ENCODE data around the gene BRWD1.

The BRWD1 gene

DNA sequence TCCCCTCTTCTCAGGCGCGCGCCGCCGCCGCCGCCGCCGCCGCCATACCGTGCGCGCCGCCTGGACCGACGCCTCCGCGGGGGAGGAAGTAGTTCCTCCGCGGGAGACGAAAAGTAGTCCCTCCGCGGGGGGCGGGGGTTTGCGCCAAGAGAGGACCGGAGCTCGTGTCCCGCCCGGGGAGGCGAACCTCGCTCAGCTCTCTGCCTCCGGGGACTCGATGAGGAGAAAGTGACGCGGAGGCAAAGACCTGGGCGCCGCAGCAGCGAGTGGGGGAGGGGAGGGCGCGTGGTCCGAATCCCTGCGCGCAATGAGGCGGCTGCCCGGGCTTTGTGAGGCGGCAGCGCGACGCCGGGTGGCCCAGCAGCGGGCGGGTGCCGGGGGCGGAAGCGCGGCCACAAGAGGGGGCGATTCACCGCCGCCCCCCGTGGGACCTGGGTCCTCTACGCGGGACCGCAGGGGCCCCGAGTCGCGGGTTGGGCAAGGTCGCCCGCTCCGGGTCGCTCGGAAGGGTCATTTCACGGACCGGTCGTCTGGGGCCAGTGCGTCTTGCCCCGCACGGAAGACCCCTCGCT, at the start of gene BRWD1:
BRWD1 (minus strand) TSS at position 62 of the 572 bp plus-strand sequence. CDS start 141 bp downstream, outside the sequence.
- peak; percentile 44 to 65 for DNase-seq (ENCODE audit: low read depth in 2 of 2)

GRCh38 chr21:39362733-39363132, 49.3 kb upstream of the BRWD1 start:
- no peak for DNase-seq (ENCODE audit: low read depth in 2 of 2)

- no peak for DNase-seq (ENCODE audit: low read depth in 2 of 2)
These were observed 46.0 kb upstream of the BRWD1 start for GRCh38 chr21:39359382-39359781.

DNA sequence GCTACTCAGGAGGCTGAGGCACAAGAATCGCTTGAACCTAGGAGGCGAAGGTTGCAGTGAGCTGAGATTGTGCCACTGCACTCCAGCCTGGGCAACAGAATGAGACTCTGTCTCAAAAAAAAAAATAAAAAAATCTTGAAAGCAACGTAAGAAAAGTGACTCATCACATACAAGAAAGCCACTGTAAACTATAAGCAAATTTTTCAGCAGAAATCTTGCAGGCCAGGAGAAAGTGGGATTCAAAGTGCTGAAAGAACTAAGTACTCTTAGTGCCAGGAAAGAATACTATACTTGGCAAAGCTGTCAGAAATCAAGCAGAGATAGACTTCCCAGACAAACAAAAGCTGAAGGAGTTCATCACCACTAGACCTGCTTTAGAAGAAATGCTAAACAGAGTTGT, 39.9 kb upstream of the BRWD1 start:
- DNase-seq (ENCODE audit: low read depth in 2 of 2): no peak

DNA sequence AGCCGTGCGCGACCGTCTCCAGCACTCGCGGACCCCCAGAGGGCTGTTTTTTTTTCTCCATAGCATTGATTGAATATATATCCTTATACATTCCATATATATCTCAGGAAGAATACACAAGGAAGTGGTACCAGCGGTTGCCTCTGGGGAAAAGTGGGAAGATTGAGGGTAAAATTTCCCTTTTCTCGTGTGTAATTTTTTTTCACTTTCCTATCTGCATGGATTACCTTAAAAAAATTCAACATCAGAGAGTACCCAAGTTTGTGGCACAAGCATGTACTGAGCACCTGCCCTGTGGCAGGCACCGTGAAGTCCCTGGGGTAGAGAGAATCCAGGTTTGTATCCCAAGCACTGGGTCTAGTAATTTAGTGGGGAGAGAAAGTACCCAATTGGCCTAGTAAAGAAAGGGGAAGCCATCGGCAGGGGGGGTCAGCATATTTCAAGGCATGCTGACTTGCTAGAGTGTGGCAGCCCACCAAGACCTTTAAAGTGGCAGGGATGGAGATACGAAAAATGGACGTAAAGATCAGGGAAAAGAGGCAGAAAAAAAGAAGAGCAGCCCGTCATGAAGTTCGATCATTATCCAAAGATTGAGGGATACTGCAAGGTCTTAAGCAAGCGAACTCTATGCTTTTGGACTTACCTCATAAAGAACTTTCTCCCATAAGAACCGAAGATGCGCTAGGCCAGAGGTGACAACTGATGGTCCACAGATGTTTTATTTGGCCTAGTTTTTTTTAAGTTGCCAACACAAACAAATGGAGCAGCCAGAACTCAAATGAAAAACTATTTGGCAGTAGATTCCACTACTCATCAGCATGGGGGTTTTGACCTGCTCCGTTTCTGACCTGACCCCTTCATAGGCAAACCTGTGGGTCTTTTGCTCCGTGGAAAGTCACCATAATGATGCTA, 36.9 kb upstream of the BRWD1 start:
- DNase-seq (ENCODE audit: low read depth in 2 of 2): no peak

GRCh38 chr21:39349211-39350093, 36.0 kb upstream of the BRWD1 start:
- DNase-seq (ENCODE audit: low read depth in 2 of 2): peak; percentile 94 to 96

GRCh38 chr21:39348355-39349210, 35.2 kb upstream of the BRWD1 start, which contains the start of gene HMGN1:
Gene HMGN1, minus strand, starts transcription at chr21:39349088. Its CDS starts 171 bp downstream, at chr21:39348917.
- DNase-seq (ENCODE audit: low read depth in 2 of 2): peak; percentile 66 to 80

- DNase-seq (ENCODE audit: low read depth in 2 of 2): peak in 1 of 2 donors; percentile 4
These were observed 34.6 kb upstream of the BRWD1 start for GRCh38 chr21:39348040-39348354.

GRCh38 chr21:39347537-39347936, 34.1 kb upstream of the BRWD1 start:
- no peak for DNase-seq (ENCODE audit: low read depth in 2 of 2)

DNA sequence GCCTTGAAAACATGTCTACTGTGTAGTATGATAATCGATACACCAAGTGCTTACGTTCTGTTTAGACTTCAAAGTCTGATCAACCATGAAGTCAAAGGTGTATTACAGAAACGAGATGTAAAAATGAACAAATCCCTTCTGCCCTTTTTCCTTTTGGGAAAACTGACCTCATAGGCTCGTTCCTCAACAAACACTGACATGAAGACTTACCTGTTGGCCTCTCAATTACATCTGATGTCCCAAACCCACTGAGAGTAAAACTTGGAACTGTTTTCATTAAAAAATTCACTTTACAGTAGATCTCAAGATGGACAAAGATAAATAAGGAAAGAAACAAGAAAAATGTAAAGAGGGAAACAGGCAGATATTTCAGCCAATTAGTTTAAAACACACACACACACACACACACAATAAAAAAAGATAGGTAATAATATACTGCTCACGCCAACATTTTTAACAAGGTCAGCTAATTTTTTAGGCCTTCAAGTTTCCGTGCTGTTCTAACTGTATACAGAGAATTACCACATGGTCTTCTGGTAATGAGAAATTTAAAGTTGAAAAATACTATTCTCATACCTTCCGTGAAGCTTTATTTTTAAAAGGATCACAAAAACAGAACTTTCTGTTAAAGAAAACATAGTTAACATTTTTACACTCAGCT, 33.4 kb upstream of the BRWD1 start:
- no peak for DNase-seq (ENCODE audit: low read depth in 2 of 2)

DNA sequence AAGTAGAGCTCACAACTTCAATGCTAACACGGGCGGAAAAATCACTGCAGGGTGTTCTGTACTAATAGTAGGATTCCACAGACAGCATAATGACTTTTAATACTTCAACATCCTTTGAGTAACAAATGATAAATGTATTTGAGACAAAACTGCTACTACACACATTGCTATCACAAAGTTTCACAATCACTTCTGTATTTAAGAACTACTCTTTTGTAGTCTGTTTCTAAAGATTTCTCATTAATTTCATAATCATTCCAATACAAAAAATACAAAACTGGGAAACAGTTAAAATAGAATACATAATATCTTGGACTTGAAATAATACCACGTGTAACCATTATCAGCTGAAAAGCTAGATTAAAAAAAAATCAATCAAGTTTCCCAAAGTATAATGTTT, 32.8 kb upstream of the BRWD1 start:
- DNase-seq (ENCODE audit: low read depth in 2 of 2): no peak

- DNase-seq (ENCODE audit: low read depth in 2 of 2): no peak
These were observed 32.0 kb upstream of the BRWD1 start for GRCh38 chr21:39345440-39345839.

- DNase-seq (ENCODE audit: low read depth in 2 of 2): no peak
These were observed 31.4 kb upstream of the BRWD1 start for GRCh38 chr21:39344848-39345247.

DNA sequence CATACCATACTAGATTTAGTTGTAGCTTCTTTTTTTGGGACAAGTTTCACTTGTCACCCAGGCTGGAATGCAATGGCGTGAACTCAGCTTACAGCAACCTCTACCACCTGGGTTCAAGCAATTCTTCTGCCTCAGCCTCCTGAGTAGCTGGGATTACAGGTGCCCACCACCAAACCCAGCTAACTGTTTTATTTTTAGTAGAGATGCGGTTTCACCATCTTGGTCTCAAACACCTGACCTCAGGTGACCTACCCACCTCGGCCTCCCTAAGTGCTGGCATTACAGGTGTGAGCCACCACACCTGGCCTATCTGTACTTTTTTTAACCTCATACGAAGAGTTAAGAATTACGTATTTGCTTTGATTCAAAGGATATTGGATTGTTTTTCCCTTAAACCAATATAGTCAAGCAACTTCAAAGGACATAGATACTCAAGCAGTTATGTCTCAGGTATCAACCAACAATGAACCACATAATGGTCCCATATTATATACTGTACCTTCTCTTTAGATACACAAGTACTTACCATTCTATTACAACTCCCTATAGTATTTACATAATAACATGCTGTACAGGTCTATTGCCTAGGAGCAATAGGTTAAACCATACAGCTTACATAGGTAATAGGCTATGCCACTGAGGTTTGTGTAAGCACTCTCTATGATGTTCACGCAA, 28.0 kb upstream of the BRWD1 start:
- DNase-seq (ENCODE audit: low read depth in 2 of 2): no peak

DNA sequence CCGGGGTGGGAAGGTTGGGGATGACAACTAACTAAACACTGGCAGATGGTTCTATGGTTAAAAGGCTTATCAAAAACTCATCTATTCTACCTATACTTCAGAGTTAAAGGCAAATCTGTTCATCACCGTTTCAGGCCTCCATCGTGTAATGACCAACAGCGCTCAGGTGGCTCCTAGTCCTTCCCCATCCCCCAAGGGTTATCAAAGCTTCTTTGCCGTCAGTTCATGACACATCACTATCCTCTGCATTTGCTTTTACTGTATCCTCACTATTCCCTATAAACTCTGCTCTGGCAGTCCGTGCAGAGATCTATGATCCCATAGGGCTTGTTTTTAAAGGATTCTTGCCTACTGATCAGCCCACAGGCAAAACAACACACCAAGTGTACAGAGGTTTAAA, 27.3 kb upstream of the BRWD1 start:
- DNase-seq (ENCODE audit: low read depth in 2 of 2): no peak

DNA sequence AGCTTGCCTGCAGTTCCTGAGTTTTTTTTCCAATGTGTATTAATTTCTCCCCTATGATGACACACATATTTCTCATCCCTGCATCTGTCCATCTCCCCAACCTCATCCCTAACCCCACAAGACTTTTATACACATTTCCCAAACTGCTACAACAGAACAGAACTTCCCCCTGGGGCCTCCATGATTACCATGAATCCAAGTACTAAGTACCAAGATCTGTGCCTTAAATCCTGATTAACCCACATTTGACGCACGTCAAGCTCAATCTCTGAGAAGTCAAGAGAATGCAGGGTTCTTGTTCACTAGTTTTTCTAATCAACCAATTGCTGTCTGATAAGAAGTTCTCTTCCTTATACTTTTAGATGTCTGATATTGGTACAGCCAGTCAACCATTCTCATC, 25.8 kb upstream of the BRWD1 start:
- no peak for DNase-seq (ENCODE audit: low read depth in 2 of 2)

DNA sequence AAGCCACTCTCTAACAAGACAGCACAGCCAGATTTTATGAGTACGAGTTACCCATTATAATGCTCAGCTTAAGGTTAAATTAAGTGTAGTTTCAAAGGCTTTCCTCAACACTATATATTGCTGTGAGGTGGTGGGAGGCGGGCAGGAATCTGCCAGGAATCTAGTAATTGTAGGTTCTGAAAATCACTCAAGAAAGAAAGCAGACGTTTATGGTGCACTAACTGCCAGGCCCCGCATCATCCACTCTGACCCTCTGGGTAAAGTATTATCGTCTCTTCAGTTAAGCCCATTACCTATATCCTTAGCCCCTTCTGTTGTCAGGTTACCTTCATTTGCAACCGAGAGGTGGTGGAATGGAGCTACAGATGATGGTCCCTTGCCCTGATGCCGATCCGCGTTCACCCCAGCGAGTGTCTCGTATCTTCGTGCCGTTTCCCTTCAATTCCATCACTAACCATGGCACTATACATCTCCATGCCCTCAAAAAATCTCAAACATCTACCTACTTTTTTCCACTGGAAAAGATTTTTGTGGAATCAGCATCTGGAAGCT, 23.1 kb upstream of the BRWD1 start:
- no peak for DNase-seq (ENCODE audit: low read depth in 2 of 2)

GRCh38 chr21:39334611-39335010, 21.2 kb upstream of the BRWD1 start:
- no peak for DNase-seq (ENCODE audit: low read depth in 2 of 2)

- no peak for DNase-seq (ENCODE audit: low read depth in 2 of 2)
These were observed 18.7 kb upstream of the BRWD1 start for GRCh38 chr21:39332175-39332574.

- no peak for DNase-seq (ENCODE audit: low read depth in 2 of 2)
These were observed 16.6 kb upstream of the BRWD1 start for GRCh38 chr21:39330001-39330400.
